HK-2 (cell line): ENCODE measurements around the gene ITGA2.

ENCODE experiments used
- DNase-seq: peaks from one replicate; pipeline ENCODE4 v3.0.0-alpha.2; 2018; ENCODE audit not compliant: unreplicated experiment

The ITGA2 gene

DNA sequence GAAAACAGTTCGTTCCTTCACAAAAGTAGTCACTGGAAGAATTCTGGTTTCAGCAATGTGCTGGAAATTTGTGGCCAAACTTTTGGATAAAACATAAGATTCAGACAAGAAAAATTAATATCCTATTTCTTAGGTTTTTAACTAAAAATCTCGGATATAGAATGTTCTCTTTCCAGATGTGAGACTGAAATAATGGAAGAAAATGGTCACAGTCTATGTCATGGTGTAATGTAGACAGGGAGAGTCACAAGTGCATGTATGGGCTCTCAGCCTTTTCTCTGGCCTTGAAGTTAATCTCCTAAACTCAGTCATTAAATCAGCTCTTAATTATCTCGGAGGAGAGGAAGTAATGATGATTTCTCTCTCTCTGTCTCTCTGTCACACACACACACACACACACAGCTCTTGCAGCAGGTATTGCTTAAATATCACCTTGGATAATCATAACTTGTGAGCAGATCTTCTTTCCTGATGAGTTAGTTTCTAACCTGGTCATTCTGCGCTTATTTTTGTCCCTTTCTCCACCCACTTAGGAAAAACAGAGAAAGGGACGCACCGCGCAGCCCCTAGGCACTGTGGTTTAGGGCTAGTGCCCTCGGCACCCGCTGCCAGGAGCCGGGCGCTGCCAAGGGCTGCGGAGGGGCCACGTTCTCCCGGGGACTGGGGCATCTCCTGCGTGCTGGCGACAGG lies 672 bp upstream of the ITGA2 start:
- DNase-seq, result no peak

GRCh38 chr5:52989781-52990527 lies 802 bp downstream of the ITGA2 start:
- peak; percentile 25 for DNase-seq

DNA sequence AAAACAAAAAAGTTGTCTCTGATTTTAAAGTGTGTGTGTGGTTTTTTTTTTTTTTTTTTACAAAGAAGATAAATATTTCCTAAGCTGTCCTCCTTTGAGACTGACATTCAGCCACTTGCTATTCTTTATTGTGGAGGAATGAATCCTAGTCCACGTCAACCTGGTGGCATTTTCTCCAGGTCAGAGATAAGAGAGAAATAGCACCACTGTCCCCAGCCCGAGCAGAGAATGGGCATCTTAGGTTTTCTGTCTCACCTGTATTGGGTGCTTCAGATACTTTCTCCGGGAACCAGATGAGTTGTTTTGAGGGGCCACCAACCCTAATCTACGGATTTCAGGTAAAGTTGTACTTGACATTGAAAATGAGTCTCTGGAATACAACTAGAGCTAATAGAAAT lies 1.4 kb downstream of the ITGA2 start:
- DNase-seq, result no peak

- DNase-seq, result no peak
These were observed 4.2 kb downstream of the ITGA2 start for GRCh38 chr5:52993367-52993766.

DNA sequence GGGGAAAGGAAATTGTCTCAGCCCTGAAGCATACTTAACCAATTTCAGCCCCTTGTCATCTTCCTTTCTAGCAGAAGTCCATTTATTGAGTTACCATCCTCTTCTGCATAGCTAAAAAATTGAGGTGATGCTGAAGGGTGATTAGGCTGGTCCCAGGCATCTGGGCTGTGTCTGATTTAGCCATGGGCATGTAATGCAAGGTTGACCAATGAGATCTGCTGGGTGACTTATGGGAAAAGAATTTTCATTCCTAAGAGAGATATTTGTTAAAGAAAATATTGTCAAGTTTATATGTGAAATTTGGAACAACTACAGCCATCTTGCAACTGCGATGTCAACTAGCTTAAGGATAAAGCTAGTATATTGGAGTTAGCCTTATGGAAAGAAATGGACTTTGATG lies 5.1 kb downstream of the ITGA2 start:
- DNase-seq, result no peak

GRCh38 chr5:52995095-52995494 lies 5.9 kb downstream of the ITGA2 start:
- DNase-seq, result no peak

- no peak for DNase-seq
These were observed 6.8 kb downstream of the ITGA2 start for GRCh38 chr5:52995914-52996313.

DNA sequence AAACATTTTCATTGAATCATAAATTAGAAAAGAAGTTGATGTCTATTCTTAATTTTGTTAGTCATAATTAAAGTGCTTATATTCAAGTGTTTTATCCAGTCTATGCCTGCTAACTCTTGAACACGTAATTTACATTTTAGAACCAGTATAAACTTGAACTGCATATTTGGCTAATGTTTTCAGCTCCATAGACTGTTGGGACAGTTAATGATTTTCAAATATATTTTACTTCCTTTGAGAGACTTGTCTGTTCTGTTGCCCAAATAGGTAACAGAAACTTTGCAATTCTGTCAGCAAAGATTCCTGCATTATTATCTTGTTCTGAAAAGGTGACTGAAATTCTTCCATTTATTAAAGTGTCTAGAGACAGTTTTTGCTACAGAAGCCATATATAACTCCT lies 7.8 kb downstream of the ITGA2 start:
- no peak for DNase-seq

GRCh38 chr5:52997424-52997823 lies 8.3 kb downstream of the ITGA2 start:
- no peak for DNase-seq

GRCh38 chr5:52998552-52999313 lies 9.6 kb downstream of the ITGA2 start:
- DNase-seq, result no peak

GRCh38 chr5:52999344-52999949 lies 10.3 kb downstream of the ITGA2 start:
- no peak for DNase-seq

DNA sequence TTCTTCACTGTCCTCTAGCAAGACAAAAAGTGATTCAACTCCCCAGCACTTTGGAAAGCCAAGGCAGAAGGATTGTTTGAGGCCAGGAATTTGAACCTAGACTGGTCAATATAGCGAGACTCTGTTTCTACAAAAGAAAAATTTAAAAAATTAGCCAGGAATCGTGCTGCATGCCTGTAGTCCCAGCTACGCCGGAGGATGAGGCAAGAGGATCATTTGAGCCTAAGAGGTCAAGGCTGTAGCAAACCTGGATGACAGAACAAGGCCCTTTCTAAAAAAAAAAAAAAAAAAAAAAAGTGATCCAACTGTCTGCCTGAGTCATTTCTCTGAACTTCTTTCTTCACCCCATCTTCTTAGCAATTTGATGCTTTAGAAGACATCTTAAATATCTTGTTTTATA lies 12.4 kb downstream of the ITGA2 start:
- no peak for DNase-seq

GRCh38 chr5:53002491-53002890 lies 13.3 kb downstream of the ITGA2 start:
- no peak for DNase-seq

GRCh38 chr5:53003144-53003543 lies 14.0 kb downstream of the ITGA2 start:
- no peak for DNase-seq

- no peak for DNase-seq
These were observed 18.0 kb downstream of the ITGA2 start for GRCh38 chr5:53006911-53007890.

GRCh38 chr5:53008751-53009150 lies 19.6 kb downstream of the ITGA2 start:
- DNase-seq, result no peak

GRCh38 chr5:53009816-53010215 lies 20.7 kb downstream of the ITGA2 start:
- DNase-seq, result no peak

GRCh38 chr5:53010814-53011213 lies 21.7 kb downstream of the ITGA2 start:
- DNase-seq, result no peak

GRCh38 chr5:53011233-53011632 lies 22.1 kb downstream of the ITGA2 start:
- no peak for DNase-seq

- DNase-seq, result no peak
These were observed 24.7 kb downstream of the ITGA2 start for GRCh38 chr5:53013857-53014256.

GRCh38 chr5:53017383-53017782 lies 28.2 kb downstream of the ITGA2 start:
- DNase-seq, result no peak
